ENCODE results near the gene SEC62. TPM values are rescaled to one million over a fixed set of nuclear protein-coding genes. Genes with fewer than 3 reads are reported as not detected.

SEC62 gene
- total and polyA plus RNA-seq, 9 of the 15 experiments (the other 6 are each of a cell fraction or from before 2014, with no cell fraction given), result 34.5 to 152 (median 51.8) TPM

DNA sequence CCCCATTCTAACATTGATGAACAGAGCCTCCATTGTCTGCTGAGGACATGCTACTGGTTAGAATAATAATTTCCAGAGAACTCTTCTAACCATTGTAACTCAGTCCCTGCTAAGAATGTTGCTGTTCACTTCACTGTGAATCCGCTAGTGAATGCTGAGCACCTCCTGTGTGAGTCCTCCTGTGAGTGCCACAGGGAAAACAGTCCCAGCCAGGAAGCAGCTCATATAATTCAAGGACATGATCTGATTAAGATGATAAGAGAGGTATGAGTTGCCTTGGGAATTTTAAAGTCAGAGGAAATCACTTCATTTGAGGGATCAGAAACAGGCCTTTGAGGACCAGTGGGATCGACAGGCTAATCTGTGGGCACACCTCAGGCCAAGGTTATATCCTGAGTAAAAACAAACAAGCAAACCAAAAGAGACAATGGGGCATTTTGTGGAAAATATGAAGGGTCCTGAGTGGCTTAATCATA is 37.3 kb downstream of the SEC62 start:
- intact Hi-C loops (cut with micrococcal nuclease), result no loop called here
- H3K27me3 ChIP-seq (ENCODE audit: control insufficient read depth in 2 of 2, insufficient read depth in 2 of 2, low read length in 2 of 2), result peaks cover 0 to 5% of the 10 kb centered on the region in 2 experiments; a peak in 2 of 5 replicates
- H3K9me3 ChIP-seq (replicated peaks; ENCODE audit: control insufficient read depth, insufficient read depth, low read depth, low read length), result no peaks in the 10 kb centered on the region
- CTCF ChIA-PET (ENCODE audit: low intra/inter-chr PET ratio), result no interaction called here
- 34% methylated on average over 2 of the region's 2 CpGs for WGBS (ENCODE audit: insufficient coverage, low coverage, missing lambda C conversion rate)
- POLR2A ChIA-PET, result no interaction called here
- in situ Hi-C loops (cut with MboI), result no loop called here
- H3K9me1 ChIP-seq (ENCODE audit: control insufficient read depth, insufficient read depth, low read length), result no peaks in the 10 kb centered on the region
- H3K9ac ChIP-seq (ENCODE audit: insufficient read depth in 1 of 2, low read depth in 2 of 2, low read length in 2 of 2), result no peak overlapping the region
- H2AFZ ChIP-seq (ENCODE audit: low read depth, low read length), result no peak overlapping the region
- H3K36me3 ChIP-seq (ENCODE audit: control insufficient read depth, insufficient read depth, low read length), result no peaks in the 10 kb centered on the region
- ATAC-seq, result no peak
- FAIRE-seq, result no peak
- TF ChIP-seq RBM14 (IDR thresholded peaks at IDR 0.05; ENCODE audit: borderline replicate concordance, insufficient read depth, low read depth, low read length) (no peak), SPI1 (IDR thresholded peaks at IDR 0.05; ENCODE audit: borderline replicate concordance, low read depth, low read length) (no peak), ZFP1 (CRISPR knock-in tag; IDR thresholded peaks at IDR 0.05) (no peak), NFIC (IDR thresholded peaks at IDR 0.05) (no peak), ZNF384 (IDR thresholded peaks at IDR 0.05; ENCODE audit: low read depth, low read length) (no peak), ZNF584 (CRISPR knock-in tag; IDR thresholded peaks at IDR 0.05; ENCODE audit: low read depth) (no peak), SMAD3 (CRISPR knock-in tag; conservative IDR thresholded peaks at IDR 0.05) (no peak), ZNF282 (CRISPR knock-in tag; IDR thresholded peaks at IDR 0.05) (no peak), MTA1 (IDR thresholded peaks at IDR 0.05; ENCODE audit: borderline replicate concordance) (no peak)
- TF ChIP-seq, protein P1, sequence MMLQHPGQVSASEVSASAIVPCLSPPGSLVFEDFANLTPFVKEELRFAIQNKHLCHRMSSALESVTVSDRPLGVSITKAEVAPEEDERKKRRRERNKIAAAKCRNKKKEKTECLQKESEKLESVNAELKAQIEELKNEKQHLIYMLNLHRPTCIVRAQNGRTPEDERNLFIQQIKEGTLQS (IDR thresholded peaks at IDR 0.05), result no peak
- TF ChIP-seq, protein P1 (CRISPR knock-in tag; conservative IDR thresholded peaks at IDR 0.05), result no peak
- no peak overlapping the region for H3K27ac ChIP-seq (ENCODE audit: extremely low read depth, low read depth, low read length)
- H4K20me1 ChIP-seq (replicated peaks; ENCODE audit: control insufficient read depth, insufficient read depth, low read length), result no peaks in the 10 kb centered on the region
- H3K4me2 ChIP-seq (ENCODE audit: insufficient read depth, low read length), result no peak overlapping the region
- no peak for DNase-seq (ENCODE audit: extremely low read depth in 1 of 4, low spot score in 3 of 4)
- no peaks in the 10 kb centered on the region for H3K79me2 ChIP-seq (ENCODE audit: control insufficient read depth, insufficient read depth, low read length)
- H3K4me1 ChIP-seq (replicated peaks in 1 of 2; ENCODE audit: control insufficient read depth in 2 of 2, insufficient read depth in 2 of 2, low read length in 2 of 2), result no peaks in the 10 kb centered on the region; a peak in 1 of 5 replicates
- no peak overlapping the region for H3K4me3 ChIP-seq
- BruUV-seq (replicated peaks), result no TSS peak
